Ascending aorta (tissue), 2 donors: Measurements from ENCODE around the gene OMP. TPM values are rescaled to one million over a fixed set of nuclear protein-coding genes. Genes with fewer than 3 reads are reported as not detected.

Experiments used
- DNase-seq, 2 donors: peaks; one replicate each; pipeline ENCODE4 v3.0.0-alpha.2; 2019; ENCODE audit warnings: low spot score in 2 of 2
- H3K27ac ChIP-seq, 2 donors: fragments of 200-600 bp; sonication (generic); one replicate each; pipeline ENCODE4 v1.5.1; 2016 to 2017; ENCODE audit warnings: mild to moderate bottlenecking in 1 of 2
- H3K27me3 ChIP-seq: fragments of 200-600 bp; sonication (generic); one replicate; pipeline ENCODE4 v1.5.1; 2017
- H3K36me3 ChIP-seq, 2 donors: fragments of 200-600 bp; sonication (generic); one replicate each; pipeline ENCODE4 v1.5.1; 2016
- H3K4me1 ChIP-seq, 2 donors: fragments of 200-600 bp; sonication (generic); one replicate each; pipeline ENCODE4 v1.5.1; 2016 to 2017; ENCODE audit warnings: mild to moderate bottlenecking in 1 of 2
- H3K4me3 ChIP-seq, 2 donors: fragments of 200-600 bp; sonication (generic); one replicate each; pipeline ENCODE4 v1.5.1; 2016 to 2017; ENCODE audit warnings: mild to moderate bottlenecking in 1 of 2
- H3K9me3 ChIP-seq, 2 donors: fragments of 200-600 bp; sonication (generic); one replicate each; pipeline ENCODE4 v1.5.1; 2016
- CTCF ChIP-seq, 3 experiments: fragments of 200-600 bp in 2 of 3; fragments of 450-650 bp in 1 of 3; sonication (generic) in 2 of 3; IDR thresholded peaks; one replicate each; pipeline ENCODE4 v1.5.1; 2016 to 2019; ENCODE audit warnings: antibody characterized with exemption in 3 of 3, mild to moderate bottlenecking in 1 of 3, moderate library complexity in 1 of 3
- intact Hi-C: fragments of 100-400 bp; cut with DNase I; formaldehyde crosslinking; loops from one replicate; pipeline ENCODE4 v1.15.1; 2023
- total RNA-seq: library from RNA; depleted of rRNA; stranded (reverse); fragments of >200 nt; gene quantifications from one replicate; pipeline ENCODE4 v1.1.0, GENCODE V29; 2016

Gene OMP
- total RNA-seq, 1 donor from 2014 or later = not detected

DNA sequence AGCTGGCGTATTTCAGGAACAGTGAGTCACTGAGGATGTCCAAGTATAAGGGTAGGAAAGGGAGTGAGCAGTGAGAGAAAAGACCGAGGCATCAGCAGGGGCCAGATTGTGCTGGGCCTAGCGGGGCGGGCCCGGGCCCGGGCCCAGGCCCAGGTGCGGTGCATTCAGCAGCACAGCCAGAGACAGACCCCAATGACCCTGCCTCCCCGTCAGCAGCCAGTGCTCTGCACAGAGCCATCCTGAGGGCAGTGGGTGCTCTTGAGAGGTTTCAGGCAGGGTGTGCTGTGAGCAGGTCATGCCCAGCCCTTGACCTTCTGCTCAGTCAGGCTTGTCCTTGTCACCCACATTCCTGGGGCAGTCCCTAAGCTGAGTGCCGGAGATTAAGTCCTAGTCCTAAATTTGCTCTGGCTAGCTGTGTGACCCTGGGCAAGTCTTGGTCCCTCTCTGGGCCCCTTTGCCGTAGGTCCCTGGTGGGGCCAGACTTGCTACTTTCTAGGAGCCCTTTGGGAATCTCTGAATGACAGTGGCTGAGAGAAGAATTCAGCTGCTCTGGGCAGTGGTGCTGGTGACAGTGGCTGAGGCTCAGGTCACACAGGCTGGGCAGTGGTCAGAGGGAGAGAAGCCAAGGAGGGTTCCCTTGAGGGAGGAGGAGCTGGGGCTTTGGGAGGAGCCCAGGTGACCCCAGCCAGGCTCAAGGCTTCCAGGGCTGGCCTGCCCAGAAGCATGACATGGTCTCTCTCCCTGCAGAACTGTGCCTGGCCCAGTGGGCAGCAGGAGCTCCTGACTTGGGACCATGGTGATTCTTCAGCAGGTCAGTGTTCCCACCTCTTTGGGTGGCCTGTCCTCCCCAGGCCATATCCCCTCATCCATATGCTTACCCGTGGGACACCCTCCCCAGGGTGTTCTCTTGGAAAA is 27.5 kb downstream of the OMP start:
- no peak for TF ChIP-seq CTCF (IDR thresholded peaks at IDR 0.05)
- intact Hi-C loops = no loop called here
- Histone ChIP-seq H3K9me3 (no peaks in the 10 kb centered on the region), H3K27me3 (no peaks in the 10 kb centered on the region), H3K4me1 (peaks cover 11 to 20% of the 10 kb centered on the region in 2 donors), H3K36me3 (no peaks in the 10 kb centered on the region), H3K4me3 (no peak overlapping the region), H3K27ac (peak overlapping the region; percentile 44 to 48)
- DNase-seq = no peak

GRCh38 chr11:77130763-77131513 is 28.3 kb downstream of the OMP start:
- Histone ChIP-seq H3K4me1 (peaks cover 11 to 20% of the 10 kb centered on the region in 2 donors), H3K36me3 (no peaks in the 10 kb centered on the region), H3K4me3 (no peak overlapping the region), H3K9me3 (no peaks in the 10 kb centered on the region), H3K27me3 (no peaks in the 10 kb centered on the region), H3K27ac (peak overlapping the region; percentile 44 to 48)
- intact Hi-C loops = no loop called here
- DNase-seq = no peak
- TF ChIP-seq CTCF (IDR thresholded peaks at IDR 0.05) = no peak

DNA sequence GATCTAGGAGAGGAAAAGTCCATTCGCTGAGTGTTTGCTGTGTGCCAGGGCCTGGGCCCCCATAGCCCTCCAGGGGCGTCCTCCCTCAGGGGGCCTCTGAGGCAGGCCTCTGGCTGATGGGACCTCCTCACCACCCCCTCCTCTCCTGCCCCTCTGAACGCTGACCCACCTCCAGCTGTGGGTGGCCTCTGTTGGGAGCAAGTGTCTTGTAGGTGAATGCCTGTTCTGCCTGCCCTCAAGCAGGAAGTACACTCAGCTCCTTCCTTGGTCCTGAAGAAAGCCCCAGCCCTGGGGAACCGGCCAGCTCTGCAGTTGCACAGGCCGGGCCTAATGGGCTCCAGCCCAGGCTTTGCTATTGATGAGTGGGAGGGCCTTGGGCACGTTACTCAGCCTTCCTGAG is 28.9 kb downstream of the OMP start:
- peaks cover 11 to 20% of the 10 kb centered on the region in 2 donors for H3K4me1 ChIP-seq
- intact Hi-C loops = no loop called here

DNA sequence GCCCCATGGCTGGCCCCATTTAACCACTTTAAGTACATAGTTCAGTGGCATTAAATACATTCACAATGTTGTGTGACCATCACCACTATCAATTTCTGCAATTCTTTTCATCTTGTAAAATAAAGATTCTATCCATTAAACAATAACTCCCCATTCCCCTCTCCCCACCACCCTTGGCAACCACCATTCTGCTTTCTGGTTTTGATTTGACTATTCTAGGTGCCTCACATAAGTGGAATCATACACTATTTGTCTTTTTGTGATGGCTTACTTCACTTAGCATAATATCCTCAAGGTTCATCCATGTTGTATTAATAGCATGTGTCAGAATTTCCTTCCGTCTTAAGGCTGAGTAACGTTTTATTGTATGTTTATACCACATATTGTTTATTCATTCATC is 32.4 kb downstream of the OMP start:
- Histone ChIP-seq H3K27ac (no peak overlapping the region), H3K4me1 (peaks cover 0 to 6% of the 10 kb centered on the region in 2 donors), H3K36me3 (no peaks in the 10 kb centered on the region), H3K27me3 (no peaks in the 10 kb centered on the region), H3K4me3 (no peak overlapping the region), H3K9me3 (no peaks in the 10 kb centered on the region)
- no peak for DNase-seq
- no peak for TF ChIP-seq CTCF (IDR thresholded peaks at IDR 0.05)
- intact Hi-C loops = no loop called here

More for the DNA sequence above, 28.9 kb downstream of the OMP start:
- no peak overlapping the region for H3K4me3 ChIP-seq
- no peaks in the 10 kb centered on the region for H3K27me3 ChIP-seq
- no peaks in the 10 kb centered on the region for H3K36me3 ChIP-seq
- no peak for TF ChIP-seq CTCF (IDR thresholded peaks at IDR 0.05)
- no peaks in the 10 kb centered on the region for H3K9me3 ChIP-seq
- H3K27ac ChIP-seq = peak overlapping the region; percentile 42 to 48
- no peak for DNase-seq

- Histone ChIP-seq H3K4me1 (peaks cover 0 to 4% of the 10 kb centered on the region in 2 donors), H3K36me3 (no peaks in the 10 kb centered on the region), H3K9me3 (no peaks in the 10 kb centered on the region), H3K27ac (no peak overlapping the region), H3K27me3 (no peaks in the 10 kb centered on the region), H3K4me3 (no peak overlapping the region)
- DNase-seq = no peak
- intact Hi-C loops = no loop called here
- TF ChIP-seq CTCF (IDR thresholded peaks at IDR 0.05) = no peak
Observed at GRCh38 chr11:77136074-77136473, 33.4 kb downstream of the OMP start.
